Cardiac fibroblast (primary cell): ENCODE results near the gene EME2.

Experiments used
- DNase-seq, 2 donors: peaks; one replicate each; pipeline versions ENCODE4 v3.0.0 to v3.0.0-alpha.2; 2010; ENCODE audit warnings: low read depth in 2 of 2
- H3K4me3 ChIP-seq, 2 donors: replicated peaks in 1 of 2; 1 replicate in 1 of 2; 2 replicates in 1 of 2; pipeline ENCODE4 v1.5.1; 2011; ENCODE audit warnings: low read depth in 2 of 2, low read length in 2 of 2, mild to moderate bottlenecking in 2 of 2, moderate library complexity in 1 of 2
- CTCF ChIP-seq: IDR thresholded peaks from one replicate; pipeline ENCODE4 v1.5.1; 2011; ENCODE audit warnings: low read depth, mild to moderate bottlenecking, low read length, inconsistent platforms

The EME2 gene

GRCh38 chr16:1820096-1820945, 47.7 kb downstream of the EME2 start:
- no peak overlapping the region for H3K4me3 ChIP-seq
- no peak for TF ChIP-seq CTCF
- DNase-seq = no peak

- no peak for TF ChIP-seq CTCF
- no peak for DNase-seq
- H3K4me3 ChIP-seq = no peak overlapping the region
These were observed 48.3 kb downstream of the EME2 start for GRCh38 chr16:1820946-1821290.

- no peak for TF ChIP-seq CTCF
- no peak for DNase-seq
- no peak overlapping the region for H3K4me3 ChIP-seq
These were observed 49.4 kb downstream of the EME2 start for GRCh38 chr16:1821861-1822611.

DNA sequence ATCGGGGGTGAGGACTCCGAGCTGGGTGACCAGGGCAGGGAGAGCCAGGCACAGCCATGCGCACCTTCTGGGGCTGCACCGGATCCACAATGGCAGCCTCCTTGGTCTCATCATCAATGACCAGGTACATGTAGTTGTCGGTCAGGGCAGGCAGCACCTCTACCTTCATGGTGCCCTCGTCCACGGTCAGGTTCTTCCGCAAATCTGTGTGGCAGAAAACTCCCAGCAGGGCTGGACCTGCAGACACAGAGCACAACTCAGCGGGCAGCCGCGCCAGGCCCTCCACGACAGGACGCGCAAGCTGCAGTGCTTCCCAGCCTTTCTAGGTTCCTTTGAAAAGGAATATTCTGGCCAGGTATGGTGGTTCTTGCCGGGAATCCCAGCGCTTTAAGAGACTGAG, 50.2 kb downstream of the EME2 start:
- no peak for TF ChIP-seq CTCF
- no peak overlapping the region for H3K4me3 ChIP-seq
- no peak for DNase-seq

- peak; percentile 73 to 75 for DNase-seq
- peak; percentile 30 for TF ChIP-seq CTCF
- H3K4me3 ChIP-seq = no peak overlapping the region
These were observed 51.2 kb downstream of the EME2 start for GRCh38 chr16:1823821-1824220.

DNA sequence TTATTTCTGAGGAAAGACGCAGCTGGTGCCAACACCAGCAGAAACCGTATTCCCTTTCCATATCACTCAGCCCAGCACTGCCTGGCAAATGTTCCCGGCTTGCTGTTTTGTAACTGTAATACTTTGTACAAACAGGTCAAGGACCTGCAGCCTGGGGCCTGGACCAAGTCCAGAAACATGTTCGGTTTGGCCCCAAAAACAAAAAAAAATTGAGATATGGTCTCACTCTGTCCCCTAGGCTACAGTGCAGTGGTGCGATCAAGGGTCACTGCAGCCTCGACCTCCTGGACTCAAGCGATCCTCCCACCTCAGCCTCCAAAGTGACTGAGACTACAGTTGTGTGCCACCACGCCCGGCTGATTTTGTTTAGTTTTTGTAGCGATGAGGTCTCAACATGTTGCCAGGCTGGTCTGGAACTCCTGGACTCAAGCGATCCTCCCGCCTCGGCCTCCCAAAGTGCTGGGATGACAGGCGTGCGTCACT, 52.8 kb downstream of the EME2 start:
- peak overlapping the region; percentile 50 to 100 for H3K4me3 ChIP-seq
- no peak for TF ChIP-seq CTCF
- no peak for DNase-seq
